Measurements from ENCODE around the gene RAF1.

Gene RAF1

DNA sequence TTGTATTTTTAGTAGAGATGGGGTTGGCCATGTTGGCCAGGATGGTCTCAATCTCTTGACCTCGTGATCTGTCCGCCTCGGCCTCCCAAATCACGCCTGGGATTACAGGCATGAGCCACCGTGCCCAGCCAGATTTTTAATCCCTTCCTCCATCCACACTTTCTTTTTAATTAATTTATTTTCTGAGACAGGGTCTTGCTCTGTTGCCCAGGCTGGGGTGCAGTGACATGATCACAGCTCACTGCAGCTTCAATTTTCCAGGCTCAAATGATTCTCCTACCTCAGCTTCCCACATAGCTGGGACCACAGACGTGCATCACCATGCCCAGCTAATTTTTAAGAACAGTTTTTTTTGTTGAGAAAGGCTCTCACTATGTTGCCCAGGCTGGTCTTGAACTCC is 43.6 kb downstream of the RAF1 start:
- DNase-seq (ENCODE audit: extremely low read depth, low read depth) = no peak
- TF ChIP-seq, protein P1, sequence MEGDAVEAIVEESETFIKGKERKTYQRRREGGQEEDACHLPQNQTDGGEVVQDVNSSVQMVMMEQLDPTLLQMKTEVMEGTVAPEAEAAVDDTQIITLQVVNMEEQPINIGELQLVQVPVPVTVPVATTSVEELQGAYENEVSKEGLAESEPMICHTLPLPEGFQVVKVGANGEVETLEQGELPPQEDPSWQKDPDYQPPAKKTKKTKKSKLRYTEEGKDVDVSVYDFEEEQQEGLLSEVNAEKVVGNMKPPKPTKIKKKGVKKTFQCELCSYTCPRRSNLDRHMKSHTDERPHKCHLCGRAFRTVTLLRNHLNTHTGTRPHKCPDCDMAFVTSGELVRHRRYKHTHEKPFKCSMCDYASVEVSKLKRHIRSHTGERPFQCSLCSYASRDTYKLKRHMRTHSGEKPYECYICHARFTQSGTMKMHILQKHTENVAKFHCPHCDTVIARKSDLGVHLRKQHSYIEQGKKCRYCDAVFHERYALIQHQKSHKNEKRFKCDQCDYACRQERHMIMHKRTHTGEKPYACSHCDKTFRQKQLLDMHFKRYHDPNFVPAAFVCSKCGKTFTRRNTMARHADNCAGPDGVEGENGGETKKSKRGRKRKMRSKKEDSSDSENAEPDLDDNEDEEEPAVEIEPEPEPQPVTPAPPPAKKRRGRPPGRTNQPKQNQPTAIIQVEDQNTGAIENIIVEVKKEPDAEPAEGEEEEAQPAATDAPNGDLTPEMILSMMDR (IDR thresholded peaks at IDR 0.05; ENCODE audit: low read depth, low read length) = no peak

DNA sequence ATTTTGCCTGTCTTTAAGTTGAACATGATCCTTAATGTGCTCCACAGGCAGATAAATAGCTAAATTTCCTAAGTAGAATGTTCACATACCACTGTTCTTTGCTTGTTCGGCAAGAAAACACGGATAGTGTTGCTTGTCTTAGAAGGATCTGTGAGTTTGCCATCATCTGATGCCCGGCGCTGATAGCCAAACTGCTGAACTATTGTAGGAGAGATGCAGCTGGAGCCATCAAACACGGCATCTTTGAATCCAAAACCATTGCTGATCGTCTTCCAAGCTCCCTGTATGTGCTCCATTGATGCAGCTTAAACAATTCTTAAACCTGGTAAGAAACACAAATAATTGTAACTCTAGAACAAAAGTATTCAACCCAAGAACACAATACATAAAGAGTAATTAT is 45.5 kb downstream of the RAF1 start:
- DNase-seq (ENCODE audit: extremely low read depth, low read depth) = no peak
- TF ChIP-seq, protein P1 (IDR thresholded peaks at IDR 0.05; ENCODE audit: low read depth, low read length) = no peak

DNA sequence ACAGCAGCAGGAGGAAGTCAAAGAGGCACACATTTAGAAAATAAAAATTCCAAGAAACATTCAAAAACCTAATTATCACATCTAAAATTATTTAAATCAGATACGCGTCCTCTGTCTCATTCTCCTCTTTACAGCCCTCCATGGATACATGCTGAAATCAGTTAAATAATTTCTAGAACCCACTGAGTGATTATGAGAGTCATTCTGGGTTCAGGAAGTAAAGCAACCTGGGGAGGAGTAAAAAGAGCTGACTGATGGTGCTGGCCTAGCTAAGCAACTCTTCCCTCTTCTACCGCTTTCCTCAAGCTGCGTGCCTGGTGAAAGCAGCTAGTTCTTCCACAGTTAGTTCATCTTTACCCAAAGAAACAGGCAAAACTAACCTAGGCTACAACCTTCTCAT is 48.7 kb downstream of the RAF1 start:
- DNase-seq (ENCODE audit: extremely low read depth, low read depth) = no peak
- TF ChIP-seq, protein P1 (IDR thresholded peaks at IDR 0.05; ENCODE audit: low read depth, low read length) = no peak

DNA sequence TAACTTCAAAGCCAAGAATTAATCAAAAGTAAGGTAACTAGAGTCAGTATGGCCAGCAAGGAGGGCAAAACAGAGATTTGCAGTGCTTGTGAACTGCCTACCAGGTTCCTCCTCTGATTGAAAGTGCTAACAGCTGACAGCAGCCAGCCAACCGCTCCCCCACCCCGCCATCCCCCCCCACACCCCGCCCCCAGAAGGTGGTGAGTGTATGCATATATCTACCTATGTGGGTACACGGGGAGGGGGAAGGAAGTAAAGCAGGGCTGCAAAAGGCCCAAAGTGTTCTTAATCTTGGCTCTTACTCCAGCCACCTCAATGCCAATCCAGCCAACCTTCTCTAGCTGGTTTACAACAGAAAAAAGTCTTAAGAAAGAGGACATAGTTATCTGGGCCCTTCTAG is 50.7 kb downstream of the RAF1 start:
- DNase-seq (ENCODE audit: extremely low read depth, low read depth) = no peak
- TF ChIP-seq, protein P1 (IDR thresholded peaks at IDR 0.05; ENCODE audit: low read depth, low read length) = no peak

DNA sequence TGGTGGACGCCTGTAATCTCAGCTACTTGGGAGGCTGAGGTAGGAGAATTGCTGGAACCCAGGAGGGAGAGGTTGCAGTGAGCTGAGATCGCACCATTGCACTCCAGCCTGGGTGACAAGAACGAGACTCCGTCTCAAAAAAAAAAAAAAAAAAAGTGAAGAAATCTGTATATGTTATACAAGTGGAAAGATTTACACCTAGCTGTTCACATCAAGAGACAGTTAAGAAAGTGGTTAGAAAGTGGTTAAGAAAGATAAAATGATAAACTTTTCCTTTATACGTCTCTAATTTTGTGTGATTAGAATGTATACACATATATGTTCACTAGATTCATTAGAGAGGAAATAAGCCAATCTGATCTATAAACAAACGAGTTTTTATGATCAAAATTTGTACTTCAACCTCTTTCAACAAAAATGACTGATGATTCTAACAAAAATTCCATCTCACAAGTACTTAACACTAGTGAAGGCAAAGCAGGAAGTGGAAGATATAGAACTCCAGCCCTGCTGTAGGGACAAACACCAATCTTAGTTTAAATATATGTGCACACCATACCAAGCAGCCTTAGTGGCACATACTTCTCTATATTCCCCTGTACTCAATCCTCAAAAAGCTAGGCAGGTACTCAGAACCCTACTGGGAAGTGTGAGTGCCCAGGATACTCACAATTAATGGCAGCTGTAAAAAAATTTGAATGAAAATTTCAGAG is 51.2 kb downstream of the RAF1 start:
- TF ChIP-seq, protein P1 (IDR thresholded peaks at IDR 0.05; ENCODE audit: low read depth, low read length) = no peak
- no peak for DNase-seq (ENCODE audit: extremely low read depth, low read depth)

DNA sequence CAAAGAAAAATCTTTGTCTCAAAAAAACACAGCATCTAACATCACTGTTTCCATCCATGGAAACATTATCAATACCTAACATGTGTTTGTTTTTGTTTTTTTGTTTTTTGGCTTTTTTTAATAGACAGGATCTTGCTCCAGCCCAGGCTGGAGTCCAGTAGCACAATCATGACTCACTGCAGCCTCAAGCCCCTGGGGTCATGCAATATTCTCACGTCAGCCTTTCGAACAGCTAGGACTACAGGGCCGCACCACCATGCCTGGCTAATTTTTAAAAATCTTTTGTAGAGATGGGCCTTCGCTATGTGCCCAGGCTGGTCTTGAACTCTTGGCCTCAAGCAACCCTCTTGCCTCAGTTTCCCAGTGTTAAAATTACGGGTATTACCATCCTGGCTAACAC is 52.8 kb downstream of the RAF1 start:
- no peak for DNase-seq (ENCODE audit: extremely low read depth, low read depth)
- TF ChIP-seq, protein P1 (IDR thresholded peaks at IDR 0.05; ENCODE audit: low read depth, low read length) = no peak

DNA sequence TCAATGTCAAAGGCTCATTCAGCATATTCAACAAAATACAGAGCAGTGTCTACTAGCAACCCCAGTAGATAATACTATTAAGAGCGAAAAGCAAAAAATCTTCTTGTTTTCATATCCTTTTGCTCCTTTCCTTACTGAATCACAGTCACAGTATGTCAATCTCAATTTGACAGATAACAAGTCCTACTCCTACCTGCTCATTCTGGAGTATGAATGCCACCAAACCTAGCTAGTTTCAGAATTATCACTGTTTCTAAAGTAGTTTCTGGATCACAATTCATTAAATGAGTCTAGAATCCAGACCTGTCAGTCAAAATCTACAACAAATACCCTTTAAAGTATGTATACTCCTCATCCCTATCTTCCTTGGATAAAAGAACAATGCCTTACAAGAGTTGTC is 55.5 kb downstream of the RAF1 start:
- TF ChIP-seq, protein P1 (IDR thresholded peaks at IDR 0.05; ENCODE audit: low read depth, low read length) = no peak
- DNase-seq (ENCODE audit: extremely low read depth, low read depth) = no peak

Measured in AG09319 (cell line).